Right lobe of liver (tissue), 4 donors: ENCODE results near the gene RBM4.

Experiments used
- CTCF ChIP-seq, 4 donors: fragments of 200-600 bp in 3 of 4; fragments of 450-650 bp in 1 of 4; IDR thresholded peaks; one replicate each; pipeline versions ENCODE4 v1.5.1 to v1.8.0; 2016 to 2022; ENCODE audit warnings: antibody characterized with exemption in 4 of 4, mild to moderate bottlenecking in 2 of 4
- POLR2A ChIP-seq: fragments of 450-650 bp; IDR thresholded peaks from one replicate; pipeline ENCODE4 v1.6.1; 2017; ENCODE audit warnings: antibody characterized with exemption, mild to moderate bottlenecking
- donor health status: DM: no; HTN: no; CAD: no.
- donor health status: DM: no; HTN: no; CAD: no.
- donor health status: DM: no; HTN: yes; CAD: no.

- no peak for TF ChIP-seq CTCF (IDR thresholded peaks at IDR 0.05)
- no peak for TF ChIP-seq POLR2A
Observed at GRCh38 chr11:66624450-66624849, 14.1 kb upstream of the RBM4 start.
